D721Med (cell line): ENCODE measurements around the gene VEZF1.
A peak's percentile ranks its signal among the peaks of the same experiment; 100 is the strongest.

ENCODE experiments used
- DNase-seq: peaks from one replicate; pipeline ENCODE4 v3.0.0; 2011; ENCODE audit warnings: low spot score; ENCODE audit not compliant: insufficient read length
- FAIRE-seq: peaks from 2 replicates; lab custom pipeline; 2011; peaks lifted over from hg19 to GRCh38; lab: Jason Lieb, UNC
- CTCF ChIP-seq: IDR thresholded peaks from 2 replicates; pipeline ENCODE4 v1.5.1; 2012; ENCODE audit warnings: mild to moderate bottlenecking, control low read depth; ENCODE audit not compliant: insufficient read depth; ENCODE audit errors: missing control alignments

Gene VEZF1

GRCh38 chr17:57987581-57988300, at the start of gene VEZF1:
Gene VEZF1 (minus strand): TSS chr17:57988254. CDS start chr17:57988111, 143 bp downstream.
- peak; percentile 51 for DNase-seq
- no peak for TF ChIP-seq CTCF
- no peak for FAIRE-seq

GRCh38 chr17:58032691-58033415, 44.8 kb upstream of the VEZF1 start:
- TF ChIP-seq CTCF: no peak
- no peak for FAIRE-seq
- no peak for DNase-seq

GRCh38 chr17:58028578-58028977, 40.5 kb upstream of the VEZF1 start:
- no peak for TF ChIP-seq CTCF
- no peak for DNase-seq
- no peak for FAIRE-seq

- no peak for TF ChIP-seq CTCF
- FAIRE-seq (no peak), DNase-seq (no peak)
Measured at GRCh38 chr17:58020401-58020800, 32.3 kb upstream of the VEZF1 start.

- FAIRE-seq (no peak), DNase-seq (no peak)
- TF ChIP-seq CTCF: no peak
Measured at GRCh38 chr17:58019521-58019920, 31.5 kb upstream of the VEZF1 start.

GRCh38 chr17:58019039-58019438, 31.0 kb upstream of the VEZF1 start:
- FAIRE-seq (no peak), DNase-seq (no peak)
- no peak for TF ChIP-seq CTCF
